ENCODE measurements around the gene SLC9A2. TPM values are rescaled to one million over a fixed set of nuclear protein-coding genes. Genes with fewer than 3 reads are reported as not detected.

The SLC9A2 gene
- total and polyA plus RNA-seq, 2 of the 13 experiments (the other 11 are each of a cell fraction or from before 2014, with no cell fraction given), result 0.02 TPM; not detected in 1

DNA sequence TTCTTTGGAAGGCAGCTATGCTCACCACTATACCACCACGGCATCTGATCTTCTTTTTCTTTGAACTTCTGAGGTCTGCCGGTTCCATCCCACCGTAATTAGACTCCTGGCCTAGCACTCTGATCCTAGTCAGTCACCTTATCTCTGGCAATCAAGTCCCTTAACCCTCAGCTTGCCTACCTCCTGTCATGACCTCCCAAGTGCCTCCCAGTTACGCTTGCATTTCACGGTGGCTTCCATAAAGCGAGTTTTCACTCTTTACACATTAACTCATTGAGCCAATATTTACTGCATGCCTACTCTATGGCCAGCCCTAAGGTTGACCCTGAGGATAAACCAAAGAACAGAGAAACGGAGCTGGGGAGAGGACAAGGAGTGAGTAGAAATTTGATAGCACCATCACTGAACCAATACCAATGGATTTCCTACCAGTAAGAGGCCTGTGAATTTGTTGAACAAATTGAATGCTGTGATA is 104.7 kb downstream of the SLC9A2 start (continued):
- TF ChIP-seq, protein P1, sequence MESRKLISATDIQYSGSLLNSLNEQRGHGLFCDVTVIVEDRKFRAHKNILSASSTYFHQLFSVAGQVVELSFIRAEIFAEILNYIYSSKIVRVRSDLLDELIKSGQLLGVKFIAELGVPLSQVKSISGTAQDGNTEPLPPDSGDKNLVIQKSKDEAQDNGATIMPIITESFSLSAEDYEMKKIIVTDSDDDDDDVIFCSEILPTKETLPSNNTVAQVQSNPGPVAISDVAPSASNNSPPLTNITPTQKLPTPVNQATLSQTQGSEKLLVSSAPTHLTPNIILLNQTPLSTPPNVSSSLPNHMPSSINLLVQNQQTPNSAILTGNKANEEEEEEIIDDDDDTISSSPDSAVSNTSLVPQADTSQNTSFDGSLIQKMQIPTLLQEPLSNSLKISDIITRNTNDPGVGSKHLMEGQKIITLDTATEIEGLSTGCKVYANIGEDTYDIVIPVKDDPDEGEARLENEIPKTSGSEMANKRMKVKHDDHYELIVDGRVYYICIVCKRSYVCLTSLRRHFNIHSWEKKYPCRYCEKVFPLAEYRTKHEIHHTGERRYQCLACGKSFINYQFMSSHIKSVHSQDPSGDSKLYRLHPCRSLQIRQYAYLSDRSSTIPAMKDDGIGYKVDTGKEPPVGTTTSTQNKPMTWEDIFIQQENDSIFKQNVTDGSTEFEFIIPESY (CRISPR knock-in tag; IDR thresholded peaks at IDR 0.05), result peak; percentile 6; the same call in 1 of the 2 replicates
- TF ChIP-seq ZNF180 (CRISPR knock-in tag; IDR thresholded peaks at IDR 0.05; ENCODE audit: borderline replicate concordance, low read depth), result no peak
- TF ChIP-seq ZNF333 (CRISPR knock-in tag; IDR thresholded peaks at IDR 0.05; ENCODE audit: borderline replicate concordance), result no peak
- TF ChIP-seq, protein P2, sequence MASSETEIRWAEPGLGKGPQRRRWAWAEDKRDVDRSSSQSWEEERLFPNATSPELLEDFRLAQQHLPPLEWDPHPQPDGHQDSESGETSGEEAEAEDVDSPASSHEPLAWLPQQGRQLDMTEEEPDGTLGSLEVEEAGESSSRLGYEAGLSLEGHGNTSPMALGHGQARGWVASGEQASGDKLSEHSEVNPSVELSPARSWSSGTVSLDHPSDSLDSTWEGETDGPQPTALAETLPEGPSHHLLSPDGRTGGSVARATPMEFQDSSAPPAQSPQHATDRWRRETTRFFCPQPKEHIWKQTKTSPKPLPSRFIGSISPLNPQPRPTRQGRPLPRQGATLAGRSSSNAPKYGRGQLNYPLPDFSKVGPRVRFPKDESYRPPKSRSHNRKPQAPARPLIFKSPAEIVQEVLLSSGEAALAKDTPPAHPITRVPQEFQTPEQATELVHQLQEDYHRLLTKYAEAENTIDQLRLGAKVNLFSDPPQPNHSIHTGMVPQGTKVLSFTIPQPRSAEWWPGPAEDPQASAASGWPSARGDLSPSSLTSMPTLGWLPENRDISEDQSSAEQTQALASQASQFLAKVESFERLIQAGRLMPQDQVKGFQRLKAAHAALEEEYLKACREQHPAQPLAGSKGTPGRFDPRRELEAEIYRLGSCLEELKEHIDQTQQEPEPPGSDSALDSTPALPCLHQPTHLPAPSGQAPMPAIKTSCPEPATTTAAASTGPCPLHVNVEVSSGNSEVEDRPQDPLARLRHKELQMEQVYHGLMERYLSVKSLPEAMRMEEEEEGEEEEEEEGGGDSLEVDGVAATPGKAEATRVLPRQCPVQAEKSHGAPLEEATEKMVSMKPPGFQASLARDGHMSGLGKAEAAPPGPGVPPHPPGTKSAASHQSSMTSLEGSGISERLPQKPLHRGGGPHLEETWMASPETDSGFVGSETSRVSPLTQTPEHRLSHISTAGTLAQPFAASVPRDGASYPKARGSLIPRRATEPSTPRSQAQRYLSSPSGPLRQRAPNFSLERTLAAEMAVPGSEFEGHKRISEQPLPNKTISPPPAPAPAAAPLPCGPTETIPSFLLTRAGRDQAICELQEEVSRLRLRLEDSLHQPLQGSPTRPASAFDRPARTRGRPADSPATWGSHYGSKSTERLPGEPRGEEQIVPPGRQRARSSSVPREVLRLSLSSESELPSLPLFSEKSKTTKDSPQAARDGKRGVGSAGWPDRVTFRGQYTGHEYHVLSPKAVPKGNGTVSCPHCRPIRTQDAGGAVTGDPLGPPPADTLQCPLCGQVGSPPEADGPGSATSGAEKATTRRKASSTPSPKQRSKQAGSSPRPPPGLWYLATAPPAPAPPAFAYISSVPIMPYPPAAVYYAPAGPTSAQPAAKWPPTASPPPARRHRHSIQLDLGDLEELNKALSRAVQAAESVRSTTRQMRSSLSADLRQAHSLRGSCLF (CRISPR knock-in tag; IDR thresholded peaks at IDR 0.05; ENCODE audit: borderline replicate concordance), result no peak
- 0 out of 2 replicates have a peak, but pooled peaks have one; percentile 15 for TF ChIP-seq SMC3 (IDR thresholded peaks at IDR 0.05; ENCODE audit: low read length)
- TF ChIP-seq, protein P3, sequence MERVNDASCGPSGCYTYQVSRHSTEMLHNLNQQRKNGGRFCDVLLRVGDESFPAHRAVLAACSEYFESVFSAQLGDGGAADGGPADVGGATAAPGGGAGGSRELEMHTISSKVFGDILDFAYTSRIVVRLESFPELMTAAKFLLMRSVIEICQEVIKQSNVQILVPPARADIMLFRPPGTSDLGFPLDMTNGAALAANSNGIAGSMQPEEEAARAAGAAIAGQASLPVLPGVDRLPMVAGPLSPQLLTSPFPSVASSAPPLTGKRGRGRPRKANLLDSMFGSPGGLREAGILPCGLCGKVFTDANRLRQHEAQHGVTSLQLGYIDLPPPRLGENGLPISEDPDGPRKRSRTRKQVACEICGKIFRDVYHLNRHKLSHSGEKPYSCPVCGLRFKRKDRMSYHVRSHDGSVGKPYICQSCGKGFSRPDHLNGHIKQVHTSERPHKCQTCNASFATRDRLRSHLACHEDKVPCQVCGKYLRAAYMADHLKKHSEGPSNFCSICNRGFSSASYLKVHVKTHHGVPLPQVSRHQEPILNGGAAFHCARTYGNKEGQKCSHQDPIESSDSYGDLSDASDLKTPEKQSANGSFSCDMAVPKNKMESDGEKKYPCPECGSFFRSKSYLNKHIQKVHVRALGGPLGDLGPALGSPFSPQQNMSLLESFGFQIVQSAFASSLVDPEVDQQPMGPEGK (CRISPR knock-in tag; IDR thresholded peaks at IDR 0.05), result 0 out of 2 replicates have a peak, but pooled peaks have one; percentile 43
- TF ChIP-seq, protein P4, sequence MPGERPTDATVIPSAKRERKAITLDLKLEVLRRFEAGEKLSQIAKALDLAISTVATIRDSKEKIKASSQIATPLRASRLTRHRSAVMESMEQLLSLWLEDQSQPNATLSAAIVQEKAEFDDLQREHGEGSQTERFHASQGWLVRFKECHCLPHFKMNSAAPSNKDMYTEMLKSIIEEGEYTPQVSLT (CRISPR knock-in tag; IDR thresholded peaks at IDR 0.05; ENCODE audit: borderline replicate concordance, low read depth), result no peak
- no peak for TF ChIP-seq ZNF207 (IDR thresholded peaks at IDR 0.05; ENCODE audit: borderline replicate concordance)
- TF ChIP-seq, protein P5, sequence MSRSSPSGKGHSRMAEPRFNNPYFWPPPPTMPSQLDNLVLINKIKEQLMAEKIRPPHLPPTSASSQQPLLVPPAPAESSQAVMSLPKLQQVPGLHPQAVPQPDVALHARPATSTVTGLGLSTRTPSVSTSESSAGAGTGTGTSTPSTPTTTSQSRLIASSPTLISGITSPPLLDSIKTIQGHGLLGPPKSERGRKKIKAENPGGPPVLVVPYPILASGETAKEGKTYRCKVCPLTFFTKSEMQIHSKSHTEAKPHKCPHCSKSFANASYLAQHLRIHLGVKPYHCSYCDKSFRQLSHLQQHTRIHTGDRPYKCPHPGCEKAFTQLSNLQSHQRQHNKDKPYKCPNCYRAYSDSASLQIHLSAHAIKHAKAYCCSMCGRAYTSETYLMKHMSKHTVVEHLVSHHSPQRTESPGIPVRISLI (CRISPR knock-in tag; IDR thresholded peaks at IDR 0.05; ENCODE audit: borderline replicate concordance), result no peak
- TF ChIP-seq, protein P6, sequence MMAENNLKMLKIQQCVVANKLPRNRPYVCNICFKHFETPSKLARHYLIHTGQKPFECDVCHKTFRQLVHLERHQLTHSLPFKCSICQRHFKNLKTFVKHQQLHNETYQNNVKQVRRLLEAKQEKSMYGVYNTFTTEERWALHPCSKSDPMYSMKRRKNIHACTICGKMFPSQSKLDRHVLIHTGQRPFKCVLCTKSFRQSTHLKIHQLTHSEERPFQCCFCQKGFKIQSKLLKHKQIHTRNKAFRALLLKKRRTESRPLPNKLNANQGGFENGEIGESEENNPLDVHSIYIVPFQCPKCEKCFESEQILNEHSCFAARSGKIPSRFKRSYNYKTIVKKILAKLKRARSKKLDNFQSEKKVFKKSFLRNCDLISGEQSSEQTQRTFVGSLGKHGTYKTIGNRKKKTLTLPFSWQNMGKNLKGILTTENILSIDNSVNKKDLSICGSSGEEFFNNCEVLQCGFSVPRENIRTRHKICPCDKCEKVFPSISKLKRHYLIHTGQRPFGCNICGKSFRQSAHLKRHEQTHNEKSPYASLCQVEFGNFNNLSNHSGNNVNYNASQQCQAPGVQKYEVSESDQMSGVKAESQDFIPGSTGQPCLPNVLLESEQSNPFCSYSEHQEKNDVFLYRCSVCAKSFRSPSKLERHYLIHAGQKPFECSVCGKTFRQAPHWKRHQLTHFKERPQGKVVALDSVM (CRISPR knock-in tag; IDR thresholded peaks at IDR 0.05), result peak; percentile 57; the same call in 1 of the 2 replicates
- TF ChIP-seq ZSCAN9 (CRISPR knock-in tag; IDR thresholded peaks at IDR 0.05; ENCODE audit: borderline replicate concordance), result peak; percentile 63; the same call in 1 of the 2 replicates
- 0 out of 2 replicates have a peak, but pooled peaks have one; percentile 36 for TF ChIP-seq DNMT3B (CRISPR knock-in tag; conservative IDR thresholded peaks at IDR 0.05)
- TF ChIP-seq GATA4 (IDR thresholded peaks at IDR 0.05; ENCODE audit: borderline replicate concordance, low read depth), result peak; percentile 89; the same call in 1 of the 2 replicates

All from HepG2 (cell line).